Stimulated activated CD8-positive, alpha-beta memory T cell treated with anti-CD3 and anti-CD28 coated beads, Interleukin-4, amount 100 ng/mL, for 1 hour (primary cell): ENCODE measurements around the gene CXCL17.
"Not testable (repeated sequence)": the region's sequence is repeated elsewhere in the genome, so short reads cannot be mapped to it uniquely, and the experiment has no call there.

Source experiments
- DNase-seq, 2 donors: peaks; one replicate each; pipeline ENCODE4 v3.0.0-alpha.2; 2020; ENCODE audit warnings: low read depth in 2 of 2, low spot score in 1 of 2

CXCL17 gene

GRCh38 chr19:42466521-42467182, 23.9 kb upstream of the CXCL17 start:
- DNase-seq: no peak

GRCh38 chr19:42465827-42466280, 23.1 kb upstream of the CXCL17 start:
- DNase-seq: no peak

GRCh38 chr19:42461700-42462324, 19.1 kb upstream of the CXCL17 start:
- no peak for DNase-seq

GRCh38 chr19:42461231-42461630, 18.5 kb upstream of the CXCL17 start:
- DNase-seq: not testable (repeated sequence)

- DNase-seq: no peak
Observed at GRCh38 chr19:42459926-42460325, 17.2 kb upstream of the CXCL17 start.

DNA sequence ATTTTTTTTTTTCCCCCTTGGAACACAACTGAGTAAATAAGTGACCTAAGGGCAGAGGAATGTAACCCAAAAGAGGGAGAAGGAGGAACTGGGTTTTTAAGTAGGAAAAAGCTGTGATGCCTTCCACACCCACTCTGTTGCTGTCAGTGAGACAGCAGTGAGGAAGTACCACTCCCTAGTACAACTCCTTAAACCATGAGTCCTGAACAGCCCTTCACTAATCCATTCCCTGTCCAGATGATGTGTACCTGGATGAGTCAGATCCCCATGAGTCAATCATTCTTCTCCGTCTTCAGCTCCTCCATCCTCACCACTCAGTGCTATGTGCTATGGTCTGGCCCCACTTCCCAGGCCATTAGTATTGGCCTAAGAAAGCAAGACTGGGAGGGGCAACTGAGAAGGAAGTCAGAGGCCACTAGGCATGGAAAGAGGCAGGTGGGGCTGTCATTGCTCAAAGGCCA, 12.9 kb upstream of the CXCL17 start:
- no peak for DNase-seq

- no peak for DNase-seq
Observed at GRCh38 chr19:42455086-42455485, 12.3 kb upstream of the CXCL17 start.

GRCh38 chr19:42452590-42452989, 9.8 kb upstream of the CXCL17 start:
- DNase-seq: no peak

DNA sequence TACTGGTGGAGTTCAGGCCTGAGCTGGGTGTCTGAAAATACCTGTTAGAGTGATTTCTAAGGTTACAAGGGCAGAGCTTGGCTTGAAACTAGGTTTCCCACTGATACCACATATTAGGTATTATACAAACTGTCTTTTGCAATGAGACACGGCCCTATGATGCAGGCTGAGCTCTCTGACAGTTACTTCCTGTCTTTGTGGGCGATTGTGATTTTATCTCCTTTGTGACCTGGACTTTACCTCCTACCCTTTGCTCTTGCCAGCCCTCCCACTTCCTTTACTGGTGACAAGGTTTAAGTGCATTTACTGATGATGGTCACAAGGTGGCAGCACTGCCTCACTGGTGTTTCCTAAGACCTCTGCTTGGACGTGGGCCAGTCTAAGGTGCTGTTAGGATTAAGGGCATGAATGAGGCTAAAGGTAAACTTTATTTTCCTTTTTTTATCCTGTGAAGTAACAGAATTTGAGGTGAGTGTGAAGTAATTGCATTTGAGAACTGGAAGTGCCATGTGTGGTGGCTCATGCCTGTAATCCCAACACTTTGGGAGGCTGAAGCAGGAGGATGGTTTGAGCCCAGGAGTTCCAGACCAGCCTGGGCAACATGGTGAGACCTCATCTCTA, 7.7 kb upstream of the CXCL17 start:
- peak; percentile 31 to 53 for DNase-seq

DNA sequence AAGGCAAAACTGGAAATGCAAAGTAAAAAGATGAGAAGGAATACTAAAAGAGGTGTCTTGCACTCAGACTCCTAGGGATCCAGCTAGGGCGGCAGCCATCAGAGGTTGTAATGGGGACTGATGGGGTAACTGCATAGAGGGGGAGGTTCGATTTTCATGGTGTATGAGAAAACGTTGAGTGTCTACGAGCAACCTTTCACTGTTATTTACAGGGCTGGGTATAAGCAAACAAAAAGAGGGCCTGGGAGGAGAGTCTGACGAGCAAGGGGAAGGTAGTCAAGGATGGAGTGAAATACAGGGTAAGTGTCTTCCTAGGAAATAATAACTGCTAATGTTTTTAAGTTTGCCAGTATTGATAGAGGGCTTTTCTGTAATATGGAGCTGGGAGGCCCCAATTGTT, 5.6 kb upstream of the CXCL17 start:
- DNase-seq: not testable (repeated sequence)

- no peak for DNase-seq
Observed at GRCh38 chr19:42445948-42446347, 3.2 kb upstream of the CXCL17 start.

DNA sequence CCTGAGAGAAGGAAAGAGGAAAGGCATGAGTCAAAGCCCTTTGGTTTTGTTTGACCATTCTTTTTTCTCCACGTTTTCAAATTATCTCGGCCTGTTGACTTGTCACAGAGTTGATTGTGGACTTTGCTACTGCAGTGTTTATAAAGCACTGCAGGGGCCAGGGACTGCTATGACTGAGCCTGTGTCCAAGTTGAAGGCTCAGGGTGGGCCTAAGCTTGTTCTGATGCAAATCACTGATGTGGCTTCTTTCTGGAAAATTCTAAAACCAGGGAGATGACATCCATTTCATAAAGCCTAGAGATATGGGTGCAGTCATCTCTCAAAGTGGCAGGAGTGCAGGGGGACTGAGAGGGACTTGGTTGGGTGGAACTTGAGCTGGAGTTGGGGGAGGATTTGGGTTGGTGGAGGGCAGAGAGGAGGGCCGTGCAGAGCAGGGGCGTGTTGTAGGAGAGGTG, 1.2 kb upstream of the CXCL17 start:
- DNase-seq: no peak

GRCh38 chr19:42441049-42441445, 1.7 kb downstream of the CXCL17 start:
- no peak for DNase-seq

DNA sequence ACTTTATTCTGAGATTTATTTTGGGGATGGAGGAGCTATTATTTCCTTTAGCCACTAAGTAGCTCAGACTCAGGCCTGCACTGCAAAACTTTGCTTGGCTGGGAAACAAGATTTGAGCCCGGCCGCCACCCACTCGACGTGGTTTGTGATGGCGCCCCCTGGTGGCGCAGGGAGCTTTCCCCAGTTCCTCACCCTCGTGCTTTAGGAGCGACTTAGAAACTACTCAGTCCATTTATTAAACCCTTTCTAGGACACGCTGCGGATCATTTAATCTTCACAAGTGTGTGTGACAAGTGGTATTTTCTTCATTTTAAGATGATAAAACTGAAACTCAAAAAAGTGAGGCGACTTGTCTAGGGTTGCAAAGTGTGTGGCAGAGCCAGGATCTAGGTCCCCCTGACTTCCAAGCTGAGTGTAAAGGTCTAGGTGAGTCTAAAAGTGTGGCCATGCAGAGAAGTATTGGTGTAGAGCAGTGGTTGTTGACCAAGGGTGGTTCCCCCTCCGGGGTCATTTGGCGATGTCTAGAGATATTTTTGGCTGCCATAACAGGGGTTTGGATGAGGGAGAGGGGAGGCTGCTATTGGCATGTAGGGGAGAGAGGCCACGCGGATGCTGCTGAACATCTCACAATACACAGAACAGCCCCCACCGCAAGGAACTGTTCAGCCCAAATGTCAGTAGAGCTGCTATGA, 2.2 kb downstream of the CXCL17 start:
- DNase-seq: peak; percentile 62 to 64

DNA sequence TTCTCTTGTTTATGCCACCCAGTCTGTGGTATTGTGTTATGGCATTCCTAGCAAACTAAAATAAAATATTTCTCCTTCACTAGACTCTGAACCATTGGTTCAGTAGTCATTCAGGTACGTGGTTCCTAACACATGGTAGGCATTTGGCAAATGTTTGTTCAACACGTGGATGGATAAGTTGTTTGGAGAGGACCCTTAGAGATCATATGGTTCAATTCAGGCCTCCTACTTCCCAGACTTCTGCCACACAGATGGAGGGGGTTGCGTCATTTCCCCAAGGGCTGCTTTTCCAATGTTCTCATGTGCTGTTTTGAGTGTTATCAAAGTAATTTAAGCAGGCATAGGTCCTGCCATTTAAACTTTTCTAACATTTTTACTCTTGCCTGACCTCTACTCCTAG, 6.7 kb downstream of the CXCL17 start:
- DNase-seq: no peak

- no peak for DNase-seq
Observed at GRCh38 chr19:42435316-42435715, 7.4 kb downstream of the CXCL17 start.

DNA sequence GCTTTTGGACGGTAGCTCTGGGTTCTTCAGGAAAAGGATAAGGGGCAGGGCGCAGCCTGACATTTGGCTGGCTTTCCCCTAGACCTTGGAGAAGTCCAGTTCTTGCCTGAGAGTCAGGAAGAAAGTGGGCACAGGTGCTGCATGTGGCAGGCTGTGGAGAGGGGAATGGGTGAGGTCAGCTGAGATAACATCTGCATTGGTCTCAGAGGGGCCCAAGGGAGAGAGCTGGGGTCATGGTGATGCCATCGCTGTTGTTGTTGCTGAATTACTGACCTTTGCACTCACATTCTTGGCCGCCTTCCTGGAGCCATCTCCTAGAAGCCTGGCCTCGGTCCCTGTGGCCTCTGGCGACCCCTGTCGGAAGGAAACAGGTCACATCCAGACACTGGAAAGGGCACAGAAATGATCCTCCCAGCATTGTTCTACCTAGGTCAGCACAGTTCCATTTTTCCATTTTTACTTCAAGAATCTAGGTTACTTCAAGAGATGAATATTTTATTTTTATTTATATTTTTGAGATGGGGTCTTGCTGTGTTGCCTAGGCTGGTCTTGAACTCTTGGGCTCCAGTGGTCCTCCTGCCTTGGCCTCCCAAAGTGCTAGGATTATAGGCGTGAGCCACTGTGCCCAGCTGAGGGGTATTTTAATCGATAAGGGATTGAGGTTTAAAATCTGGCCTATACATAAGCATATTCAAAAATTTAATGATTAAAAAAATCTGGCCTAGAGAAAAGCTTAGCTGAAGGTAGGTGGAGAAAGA, 9.1 kb downstream of the CXCL17 start:
- DNase-seq: peak; percentile 30 to 38

- no peak for DNase-seq
Observed at GRCh38 chr19:42431486-42431885, 11.3 kb downstream of the CXCL17 start.

- no peak for DNase-seq
Observed at GRCh38 chr19:42428676-42429075, 14.1 kb downstream of the CXCL17 start.

DNA sequence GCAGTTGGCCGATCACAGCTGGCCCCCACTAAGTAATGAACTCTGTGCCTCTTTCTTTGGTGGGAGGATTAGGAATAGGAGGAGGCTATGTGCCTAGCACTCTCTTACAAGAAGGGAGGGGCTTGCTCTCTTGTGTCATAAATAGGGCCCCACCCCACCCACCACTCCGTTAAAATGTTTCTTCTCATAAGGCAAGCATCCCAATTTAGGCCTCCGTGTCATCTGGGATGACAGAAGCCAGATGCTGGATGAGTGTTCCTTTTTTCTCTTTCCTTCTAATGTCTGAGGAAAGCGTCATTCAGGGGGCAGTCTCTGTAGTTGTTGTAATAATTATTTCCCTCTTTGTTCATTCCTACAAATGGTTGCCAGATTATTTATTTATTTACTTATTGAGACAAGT, 15.4 kb downstream of the CXCL17 start, which contains the start of gene LIPE:
Gene LIPE (minus strand): TSS at position 76 of the 400 bp plus-strand sequence. CDS start 239 bp downstream, outside the sequence.
- DNase-seq: no peak

DNA sequence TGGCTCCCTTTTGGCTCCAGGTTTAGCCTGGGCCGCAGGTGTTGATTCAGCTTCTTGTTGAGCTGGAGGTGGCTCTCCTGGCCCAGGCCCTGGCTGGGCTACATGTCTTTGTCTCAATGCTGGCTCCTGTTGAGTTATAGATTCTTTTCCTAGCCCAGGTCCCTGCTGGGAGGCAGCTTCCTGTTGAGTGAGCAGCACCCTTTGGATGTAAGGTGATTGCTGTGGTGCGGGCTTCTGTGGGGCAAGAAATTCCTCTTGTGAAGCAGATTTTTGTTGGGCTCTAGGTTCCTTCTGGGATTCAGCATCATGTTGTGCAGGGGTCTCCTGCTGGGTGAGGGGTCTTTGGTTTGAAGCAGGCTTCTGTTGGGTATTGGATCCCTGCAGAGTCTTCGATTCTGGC, 16.1 kb downstream of the CXCL17 start:
- DNase-seq: no peak
